GM19463 (cell line): ENCODE results near the gene LSP1.

Experiments used
- ATAC-seq: cut with Tn5 transposase; IDR thresholded peaks from one replicate; pipeline ENCODE4 v1.9.1; 2021; ENCODE audit warnings: mild to moderate bottlenecking, moderate library complexity; ENCODE audit not compliant: unreplicated experiment

Gene LSP1

GRCh38 chr11:1836011-1836945, 16.6 kb upstream of the LSP1 start:
- no peak for ATAC-seq

- no peak for ATAC-seq
These were observed 15.5 kb upstream of the LSP1 start for GRCh38 chr11:1837171-1838076.

GRCh38 chr11:1838077-1838425, 14.8 kb upstream of the LSP1 start:
- no peak for ATAC-seq

- no peak for ATAC-seq
These were observed 14.3 kb upstream of the LSP1 start, which contains the start of gene TNNI2 for GRCh38 chr11:1838426-1839144. Gene TNNI2, plus strand, starts transcription at chr11:1838981. Its CDS starts 716 bp downstream, at chr11:1839697.

GRCh38 chr11:1839204-1839923, 13.5 kb upstream of the LSP1 start:
- ATAC-seq = no peak

GRCh38 chr11:1839924-1840779, 12.7 kb upstream of the LSP1 start:
- no peak for ATAC-seq

GRCh38 chr11:1840780-1841480, 12.0 kb upstream of the LSP1 start:
- ATAC-seq = no peak

GRCh38 chr11:1841511-1842148, 11.3 kb upstream of the LSP1 start:
- ATAC-seq = no peak

- no peak for ATAC-seq
These were observed 10.5 kb upstream of the LSP1 start for GRCh38 chr11:1842149-1843097.

- no peak for ATAC-seq
These were observed 9.8 kb upstream of the LSP1 start for GRCh38 chr11:1843098-1843473.

- ATAC-seq = no peak
These were observed 9.1 kb upstream of the LSP1 start for GRCh38 chr11:1843796-1844195.

GRCh38 chr11:1844221-1845094, 8.4 kb upstream of the LSP1 start:
- ATAC-seq = no peak

GRCh38 chr11:1845095-1845429, 7.8 kb upstream of the LSP1 start:
- ATAC-seq = no peak

GRCh38 chr11:1845561-1846452, 7.1 kb upstream of the LSP1 start:
- ATAC-seq = no peak

GRCh38 chr11:1846453-1846932, 6.4 kb upstream of the LSP1 start:
- no peak for ATAC-seq
